ENCODE data around the gene SEC22C. TPM values are rescaled to one million over a fixed set of nuclear protein-coding genes. Genes with fewer than 3 reads are reported as not detected.

SEC22C gene
- total and polyA plus RNA-seq, 4 donors = 23.3 to 61.4 (median 35.0) TPM

GRCh38 chr3:42546691-42547213 is 35.0 kb downstream of the SEC22C start:
- Histone ChIP-seq H3K27ac (ENCODE audit: low read depth in 1 of 2, low read length in 1 of 2) (peak overlapping the region in 1 of 2 donors; percentile 5), H3K36me3 (ENCODE audit: control insufficient read depth in 4 of 4, insufficient read depth in 4 of 4, low read length in 4 of 4) (peaks cover 0 to 8% (median 5%) of the 10 kb centered on the region in 4 donors), H3K4me3 (no peak overlapping the region), H3K27me3 (ENCODE audit: control insufficient read depth in 3 of 3, insufficient read depth in 3 of 3, low read length in 2 of 3) (no peaks in the 10 kb centered on the region), H3K9me3 (ENCODE audit: control insufficient read depth in 4 of 4, insufficient read depth in 3 of 4, low read length in 3 of 4) (no peaks in the 10 kb centered on the region), H3K4me1 (ENCODE audit: control insufficient read depth in 5 of 5, insufficient read depth in 5 of 5, low read length in 5 of 5) (peaks cover 0 to 26% (median 16%) of the 10 kb centered on the region in 5 donors), H3K9ac (ENCODE audit: insufficient read depth in 1 of 2, low read length in 2 of 2) (no peak overlapping the region)
- WGBS, 2 donors = 91 to 95% methylated on average over 3 of the region's 3 CpGs
- ATAC-seq (ENCODE audit: insufficient read depth, low FRiP score) = no peak
- no peak for DNase-seq
- no peak for TF ChIP-seq CTCF (IDR thresholded peaks at IDR 0.05; ENCODE audit: control extremely low read depth, extremely low read depth)

- Histone ChIP-seq H3K27me3 (ENCODE audit: control insufficient read depth in 3 of 3, insufficient read depth in 3 of 3, low read length in 2 of 3) (no peaks in the 10 kb centered on the region), H3K9me3 (ENCODE audit: control insufficient read depth in 4 of 4, insufficient read depth in 3 of 4, low read length in 3 of 4) (no peaks in the 10 kb centered on the region), H3K36me3 (ENCODE audit: control insufficient read depth in 4 of 4, insufficient read depth in 4 of 4, low read length in 4 of 4) (peaks cover 0 to 5% (median 2%) of the 10 kb centered on the region in 4 donors), H3K9ac (ENCODE audit: insufficient read depth in 1 of 2, low read length in 2 of 2) (no peak overlapping the region), H3K4me3 (no peak overlapping the region), H3K4me1 (ENCODE audit: control insufficient read depth in 5 of 5, insufficient read depth in 5 of 5, low read length in 5 of 5) (peaks cover 0 to 26% (median 16%) of the 10 kb centered on the region in 5 donors), H3K27ac (ENCODE audit: low read depth in 1 of 2, low read length in 1 of 2) (peak overlapping the region in 1 of 2 donors; percentile 88)
- WGBS, 2 donors = 45 to 62% methylated on average over 5 of the region's 5 CpGs
- DNase-seq = no peak
- no peak for ATAC-seq (ENCODE audit: insufficient read depth, low FRiP score)
- TF ChIP-seq CTCF (IDR thresholded peaks at IDR 0.05; ENCODE audit: control extremely low read depth, extremely low read depth) = no peak
Measured at GRCh38 chr3:42545284-42545900, 36.4 kb downstream of the SEC22C start.

- H3K4me1 ChIP-seq (ENCODE audit: control insufficient read depth in 5 of 5, insufficient read depth in 5 of 5, low read length in 5 of 5) = peaks cover 0 to 27% (median 16%) of the 10 kb centered on the region in 5 donors
- peak overlapping the region; percentile 68 to 88 for H3K27ac ChIP-seq (ENCODE audit: low read depth in 1 of 2, low read length in 1 of 2)
- ATAC-seq (ENCODE audit: insufficient read depth, low FRiP score) (peak; percentile 60), DNase-seq (peak; percentile 65 to 81 (median 77))
- H3K4me3 ChIP-seq = no peak overlapping the region
- 39 to 49% methylated on average over 12 of the region's 12 CpGs for WGBS, 2 donors
- TF ChIP-seq CTCF (IDR thresholded peaks at IDR 0.05; ENCODE audit: control extremely low read depth, extremely low read depth) = no peak
- H3K9me3 ChIP-seq (ENCODE audit: control insufficient read depth in 4 of 4, insufficient read depth in 3 of 4, low read length in 3 of 4) = no peaks in the 10 kb centered on the region
- H3K36me3 ChIP-seq (ENCODE audit: control insufficient read depth in 4 of 4, insufficient read depth in 4 of 4, low read length in 4 of 4) = peaks cover 0 to 5% (median 2%) of the 10 kb centered on the region in 4 donors
- H3K27me3 ChIP-seq (ENCODE audit: control insufficient read depth in 3 of 3, insufficient read depth in 3 of 3, low read length in 2 of 3) = no peaks in the 10 kb centered on the region
- H3K9ac ChIP-seq (ENCODE audit: insufficient read depth in 1 of 2, low read length in 2 of 2) = no peak overlapping the region
Measured at GRCh38 chr3:42544492-42545283, 37.1 kb downstream of the SEC22C start.
